IPS-11a (cell line): ENCODE measurements around the gene ETV6.

ENCODE experiments used
- H3K4me3 ChIP-seq: one replicate; pipeline ENCODE4 v1.5.1; 2013; ENCODE audit warnings: low read depth, low read length, control low read depth

The ETV6 gene

DNA sequence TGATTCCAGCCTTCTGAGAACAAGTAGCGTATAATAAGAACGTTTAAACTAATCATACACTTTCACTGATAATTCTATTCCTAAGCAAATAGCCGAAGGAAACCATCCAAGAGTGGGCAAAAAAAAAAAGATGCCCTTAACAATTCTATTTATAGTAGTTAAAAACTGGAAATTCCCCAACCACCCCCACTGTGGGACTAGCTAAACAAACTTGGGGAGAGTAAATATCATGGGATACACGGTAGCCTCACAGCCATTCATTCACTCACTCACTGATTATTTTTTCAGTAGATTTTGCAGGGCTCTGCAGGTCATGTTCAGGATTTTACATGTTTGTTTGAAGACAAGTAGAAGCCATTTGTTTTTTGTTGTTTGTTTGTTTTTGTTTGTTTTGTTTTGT is 197.0 kb downstream of the ETV6 start:
- no peak overlapping the region for H3K4me3 ChIP-seq

DNA sequence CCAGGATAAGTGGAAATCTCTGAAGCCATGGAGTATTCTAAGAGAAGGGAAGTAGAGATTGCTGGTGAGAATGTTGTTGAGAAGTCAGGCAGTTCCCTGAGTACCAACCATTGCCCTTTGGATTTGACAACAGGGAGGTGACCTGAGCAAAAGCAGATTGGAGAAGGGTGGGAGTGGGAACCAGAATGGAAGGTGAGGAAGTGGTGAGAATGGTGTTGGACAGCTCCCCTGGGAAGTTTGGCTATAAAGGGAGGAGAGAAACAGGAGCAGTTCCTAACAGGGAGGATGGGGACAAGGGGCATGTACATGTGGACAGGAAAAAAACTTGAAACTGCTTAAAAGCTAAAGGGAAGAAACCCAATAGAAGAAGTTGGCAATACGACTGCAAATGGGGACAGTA is 198.1 kb downstream of the ETV6 start:
- no peak overlapping the region for H3K4me3 ChIP-seq

DNA sequence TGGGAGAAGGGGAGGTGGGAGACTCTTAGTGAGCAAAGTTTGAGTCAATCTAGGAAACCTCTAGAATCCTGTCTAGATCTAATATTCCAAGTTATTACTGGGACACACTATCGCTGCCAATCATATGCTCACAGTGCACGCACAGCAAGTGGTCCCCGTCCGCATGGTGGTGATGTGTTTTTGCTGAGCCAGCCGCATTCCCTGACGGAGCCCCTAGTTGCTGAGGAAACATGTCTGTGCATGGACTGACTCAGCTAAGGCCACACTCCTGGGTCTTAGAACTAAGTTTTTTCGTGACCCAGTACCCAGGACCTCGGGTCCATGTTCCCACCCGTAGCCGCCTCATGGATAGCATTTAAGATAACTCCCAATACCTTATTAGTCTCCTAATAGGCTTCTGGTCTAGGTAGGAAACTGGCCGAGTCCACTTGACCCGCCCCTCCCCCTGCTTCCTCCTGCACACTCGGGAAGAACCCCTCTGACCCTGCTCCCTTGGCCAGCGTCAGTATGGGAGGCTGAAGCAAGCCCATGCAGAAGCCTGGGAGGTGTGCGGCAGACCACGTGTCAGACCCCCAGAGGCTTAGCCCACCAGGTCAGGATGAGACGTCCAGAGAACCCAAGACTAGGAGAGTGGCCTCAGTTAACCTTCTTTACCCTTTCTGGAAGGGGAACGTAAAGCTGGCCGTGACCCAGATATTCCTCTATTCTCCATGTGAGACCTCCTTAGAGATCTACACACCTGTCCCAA is 200.5 kb downstream of the ETV6 start:
- no peak overlapping the region for H3K4me3 ChIP-seq

DNA sequence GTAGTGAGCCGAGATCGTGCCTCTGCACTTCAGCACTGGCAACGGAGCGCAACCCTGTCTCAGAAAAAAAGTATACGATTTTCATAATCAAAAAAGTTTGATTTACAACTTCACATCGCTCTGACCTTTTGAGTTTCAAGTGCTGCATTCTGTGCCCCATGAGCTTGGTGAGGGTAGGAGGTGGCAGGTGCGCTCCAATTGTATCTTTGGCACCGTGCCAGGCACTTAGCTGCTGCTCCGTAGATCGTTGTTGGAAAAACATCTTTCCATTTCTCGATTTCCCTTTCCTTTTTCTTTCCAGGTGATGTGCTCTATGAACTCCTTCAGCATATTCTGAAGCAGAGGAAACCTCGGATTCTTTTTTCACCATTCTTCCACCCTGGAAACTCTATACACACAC is 203.7 kb downstream of the ETV6 start:
- no peak overlapping the region for H3K4me3 ChIP-seq

GRCh38 chr12:11854011-11854499 is 204.6 kb downstream of the ETV6 start:
- no peak overlapping the region for H3K4me3 ChIP-seq

- H3K4me3 ChIP-seq = no peak overlapping the region
Measured at GRCh38 chr12:11855983-11856374, 206.5 kb downstream of the ETV6 start.

GRCh38 chr12:11856971-11857370 is 207.5 kb downstream of the ETV6 start:
- H3K4me3 ChIP-seq = no peak overlapping the region

- no peak overlapping the region for H3K4me3 ChIP-seq
Measured at GRCh38 chr12:11859705-11860425, 210.4 kb downstream of the ETV6 start.

DNA sequence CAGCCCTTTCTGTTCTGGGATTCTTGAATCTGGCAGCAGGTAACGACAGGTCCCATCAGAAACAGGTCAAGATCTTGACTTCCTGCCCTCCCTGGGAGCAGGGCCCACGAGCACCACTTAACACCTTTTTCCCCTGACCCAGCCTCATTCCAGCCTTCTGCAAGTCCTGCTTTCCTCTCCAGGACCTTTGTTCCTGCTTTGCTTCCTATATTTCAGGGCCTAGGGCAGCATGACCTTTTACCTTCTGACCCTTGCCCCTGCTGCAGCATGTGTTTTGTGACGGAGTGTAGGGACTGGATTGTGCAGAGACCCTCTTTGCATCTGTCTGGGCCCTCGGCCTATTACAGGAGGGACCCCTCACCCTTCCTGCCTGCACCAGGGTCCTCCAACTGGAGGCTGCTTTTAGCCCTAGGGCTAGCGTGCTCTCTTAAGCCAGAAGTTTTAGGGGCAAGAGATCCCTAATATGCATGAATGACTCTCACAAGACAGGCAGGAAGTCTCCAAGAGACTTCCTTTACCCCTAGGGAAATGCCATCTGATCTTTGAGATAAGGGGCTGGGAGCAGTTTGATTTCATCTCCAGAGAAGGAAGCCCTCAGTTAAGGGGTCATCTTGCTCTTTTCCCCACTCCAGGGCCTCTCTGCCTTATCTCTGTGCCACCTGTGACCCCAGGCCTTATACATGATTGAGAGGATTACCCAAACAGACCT is 211.8 kb downstream of the ETV6 start:
- H3K4me3 ChIP-seq = no peak overlapping the region

GRCh38 chr12:11861864-11862600 is 212.6 kb downstream of the ETV6 start:
- H3K4me3 ChIP-seq = no peak overlapping the region

DNA sequence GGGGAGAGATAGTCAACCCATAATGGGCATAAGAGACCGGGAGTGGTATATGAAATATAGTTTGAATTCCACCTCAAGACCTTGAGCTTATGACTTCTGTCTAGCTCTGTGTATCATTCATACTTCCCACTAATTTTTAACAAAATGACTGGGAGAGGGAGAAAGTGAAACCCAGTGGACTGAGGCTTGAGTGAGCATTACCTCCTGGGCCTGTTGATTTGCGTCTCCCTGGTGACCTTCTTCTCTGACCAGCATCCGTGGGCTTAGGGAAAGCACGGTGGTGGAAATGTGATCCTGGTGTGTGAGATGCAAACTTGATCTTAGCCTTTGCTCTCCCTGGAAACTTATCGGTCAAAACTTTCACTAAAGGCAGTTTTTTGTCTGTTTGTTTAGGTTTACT is 213.3 kb downstream of the ETV6 start:
- H3K4me3 ChIP-seq = no peak overlapping the region

DNA sequence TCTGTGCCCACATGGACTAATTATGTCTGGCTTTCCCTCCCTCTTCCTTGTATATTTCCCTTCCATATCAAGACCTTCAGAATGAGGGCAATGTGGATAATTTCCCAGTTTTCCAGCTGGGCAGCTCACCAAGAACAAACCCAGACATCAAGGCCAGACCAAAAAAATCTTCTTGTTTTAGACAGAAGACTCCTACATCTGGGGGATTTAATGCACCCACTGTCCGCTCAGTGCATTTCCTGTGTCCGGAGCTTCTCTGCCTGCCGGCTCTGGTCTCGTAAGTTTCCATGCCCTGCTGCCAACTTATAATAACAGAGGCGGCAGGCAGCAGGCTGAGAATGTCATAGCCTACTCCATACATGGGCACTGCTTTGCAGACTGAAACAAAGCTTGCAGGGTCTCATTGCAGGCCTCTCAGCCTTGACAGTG is 214.0 kb downstream of the ETV6 start:
- no peak overlapping the region for H3K4me3 ChIP-seq

- H3K4me3 ChIP-seq = no peak overlapping the region
Measured at GRCh38 chr12:11863988-11864387, 214.5 kb downstream of the ETV6 start.

- no peak overlapping the region for H3K4me3 ChIP-seq
Measured at GRCh38 chr12:11865824-11866223, 216.3 kb downstream of the ETV6 start.

- H3K4me3 ChIP-seq = no peak overlapping the region
Measured at GRCh38 chr12:11868027-11868426, 218.6 kb downstream of the ETV6 start.

- no peak overlapping the region for H3K4me3 ChIP-seq
Measured at GRCh38 chr12:11869406-11869805, 219.9 kb downstream of the ETV6 start.

DNA sequence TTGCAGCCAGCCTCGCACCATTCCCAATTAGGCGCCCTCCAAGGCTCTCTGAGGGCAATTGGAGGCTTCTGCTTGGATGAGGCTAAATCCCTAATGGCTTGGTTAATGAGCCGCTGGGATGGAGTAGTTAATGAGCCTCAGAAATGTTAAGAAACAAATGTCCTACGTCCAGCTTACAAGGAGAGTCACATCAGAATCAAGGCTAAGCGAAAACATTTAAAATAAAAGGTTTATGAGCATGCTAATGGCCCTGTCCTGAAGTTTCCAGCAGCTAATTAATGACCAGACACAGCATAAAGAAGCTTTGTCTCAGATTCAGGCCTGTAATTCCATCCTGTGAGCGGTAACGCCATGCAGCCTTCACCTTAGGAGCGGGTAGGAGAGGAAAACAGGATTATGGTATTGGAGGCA is 220.6 kb downstream of the ETV6 start:
- H3K4me3 ChIP-seq = no peak overlapping the region

DNA sequence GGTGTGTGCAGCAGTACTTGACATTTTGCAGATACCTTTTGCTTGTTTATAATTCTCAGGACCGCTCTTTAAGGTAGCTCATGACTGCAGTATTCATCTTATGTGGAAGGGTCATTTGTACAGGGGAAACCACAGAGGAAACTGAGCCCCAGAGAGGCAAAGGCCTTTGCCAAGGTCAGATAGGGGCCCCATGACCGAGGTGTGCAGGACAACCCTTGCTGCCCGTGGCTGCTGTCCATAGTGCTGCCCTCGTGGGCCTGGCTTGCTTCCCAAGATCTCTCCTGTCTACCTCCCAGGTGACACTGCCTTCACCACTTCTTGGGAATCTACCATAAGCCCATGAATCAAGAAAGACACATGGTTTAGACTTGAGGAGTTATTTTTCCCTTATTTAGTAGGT is 222.6 kb downstream of the ETV6 start:
- H3K4me3 ChIP-seq = no peak overlapping the region

- H3K4me3 ChIP-seq = no peak overlapping the region
Measured at GRCh38 chr12:11875414-11875935, 226.0 kb downstream of the ETV6 start.

DNA sequence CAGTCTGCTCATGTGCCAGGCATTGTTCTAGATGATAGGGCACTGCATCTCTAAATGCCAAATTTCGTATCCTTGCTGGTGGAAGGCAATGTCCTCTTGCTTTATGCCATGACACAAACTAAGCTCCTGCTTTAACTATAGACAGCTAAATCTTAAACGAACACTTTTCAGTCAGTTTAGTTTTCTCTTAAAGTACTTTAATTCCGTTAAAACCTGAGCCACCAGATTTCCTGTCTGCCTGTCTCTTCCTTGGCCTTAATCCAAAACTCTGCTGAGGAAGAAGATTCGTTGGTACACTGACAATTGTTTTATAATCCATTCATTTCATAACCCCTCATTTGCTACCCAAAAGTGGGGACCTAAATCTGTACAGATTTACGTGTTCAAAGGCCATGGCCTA is 226.8 kb downstream of the ETV6 start:
- no peak overlapping the region for H3K4me3 ChIP-seq
